Glomerular endothelial cell (primary cell): Measurements from ENCODE around the gene TMC4. TPM values are rescaled to one million over a fixed set of nuclear protein-coding genes. Genes with fewer than 3 reads are reported as not detected.
A peak's percentile ranks its signal among the peaks of the same experiment; 100 is the strongest.
"Not testable (repeated sequence)": the region's sequence is repeated elsewhere in the genome, so short reads cannot be mapped to it uniquely, and the experiment has no call there.

Experiments
- DNase-seq: peaks from one replicate; pipeline ENCODE4 v3.0.0-alpha.2; 2011; ENCODE audit warnings: low read depth, low spot score; ENCODE audit errors: extremely low read depth
- total RNA-seq: library from RNA; depleted of rRNA; stranded (reverse); fragments of >200 nt; gene quantifications from 2 replicates; pipeline ENCODE4 v1.2.3, GENCODE V29; 2015

TMC4 gene
- total RNA-seq, 1 donor from 2014 or later, result not detected

- no peak for DNase-seq
Observed at GRCh38 chr19:54183431-54183830, 10.5 kb upstream of the TMC4 start.

DNA sequence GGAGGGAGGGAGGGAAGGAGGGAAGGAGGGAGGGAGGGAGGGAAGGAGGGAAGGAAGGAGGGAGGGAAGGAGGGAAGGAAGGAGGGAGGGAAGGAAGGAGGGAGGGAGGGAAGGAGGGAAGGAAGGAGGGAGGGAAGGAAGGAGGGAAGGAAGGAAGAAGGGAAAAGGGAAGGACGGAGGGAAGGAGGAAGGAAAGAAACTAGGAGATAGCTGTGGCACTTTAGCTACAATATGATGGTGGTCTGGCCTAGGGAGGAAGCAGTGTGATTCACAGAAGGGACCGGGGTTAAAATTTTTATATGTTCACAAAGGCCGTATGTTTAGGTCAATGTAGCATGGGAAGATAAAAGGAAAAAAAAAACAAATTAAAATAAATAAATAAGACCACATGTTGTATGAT is 8.9 kb upstream of the TMC4 start:
- not testable (repeated sequence) for DNase-seq

DNA sequence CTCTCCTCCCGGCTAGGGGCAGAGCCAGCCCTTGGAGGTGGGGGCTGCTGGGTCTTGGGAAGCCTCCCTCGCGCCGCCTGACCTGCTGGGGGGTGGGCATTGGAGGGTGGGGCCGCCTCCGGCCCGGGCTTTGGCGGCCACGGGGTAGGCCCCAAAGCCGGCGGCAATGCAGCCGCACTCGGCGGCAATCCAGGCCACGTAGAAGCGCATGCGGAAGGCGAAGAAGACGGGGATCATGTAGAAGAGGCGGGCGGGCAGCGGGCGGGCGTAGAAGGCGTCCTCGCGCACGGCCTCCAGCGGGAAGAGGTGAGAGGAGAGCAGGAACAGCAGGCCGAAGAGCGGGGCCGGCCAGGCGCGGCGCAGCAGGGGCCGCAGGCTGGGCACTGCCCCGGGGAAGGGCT is 7.7 kb upstream of the TMC4 start:
- no peak for DNase-seq

DNA sequence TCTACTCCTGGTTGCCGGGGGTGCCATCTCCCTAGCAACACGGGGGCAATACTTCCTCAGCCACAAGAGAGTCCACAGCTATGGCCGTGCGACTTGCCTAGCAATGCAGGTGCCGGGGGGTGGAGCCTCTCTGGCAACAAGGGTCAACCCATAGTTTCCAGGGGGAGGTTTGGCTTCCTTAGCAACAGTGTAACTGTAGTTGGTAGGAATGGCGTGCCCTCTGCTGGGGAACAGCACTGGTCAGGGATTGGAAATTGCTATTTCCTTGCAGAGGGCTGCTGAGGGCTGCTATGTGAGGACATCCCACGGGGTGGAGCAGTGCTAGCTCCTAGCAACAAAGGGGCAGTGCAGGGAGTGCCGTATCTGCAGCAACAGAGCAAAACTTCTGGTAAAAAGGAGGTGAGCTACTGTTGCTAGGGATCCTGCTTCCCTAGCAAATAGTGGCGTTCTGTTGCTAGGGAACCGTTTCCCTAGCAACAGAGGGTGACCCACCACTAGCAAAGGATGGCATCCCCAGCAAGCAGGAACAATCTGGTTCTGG is 7.0 kb upstream of the TMC4 start:
- no peak for DNase-seq

DNA sequence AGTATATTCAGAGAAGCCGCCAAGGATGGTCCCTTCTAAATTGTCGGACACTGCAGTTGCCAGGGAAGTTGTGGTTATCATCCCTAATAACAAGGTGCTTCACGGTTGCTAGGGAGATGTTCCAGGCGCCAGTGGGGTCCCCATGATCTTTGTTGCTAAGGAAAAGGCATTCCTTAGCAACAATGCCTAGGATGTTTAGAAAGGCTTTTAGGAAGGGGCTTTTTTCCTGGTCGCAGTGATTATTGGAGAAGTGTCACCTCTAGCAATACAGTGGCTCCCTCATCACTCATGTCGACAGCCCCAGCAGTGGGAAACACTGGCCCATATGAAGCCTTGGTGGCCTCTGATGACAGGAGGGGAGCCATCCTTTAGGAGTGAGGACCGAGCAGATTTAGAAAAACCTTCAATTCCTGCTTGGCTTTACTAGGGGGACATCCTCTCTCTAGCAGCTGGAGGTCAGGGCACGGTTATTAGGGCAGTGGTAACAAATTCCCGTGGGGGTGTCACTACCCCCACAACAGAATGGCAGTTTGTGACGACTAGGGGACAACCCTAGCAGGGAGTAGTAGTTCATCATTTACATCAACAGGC is 6.4 kb upstream of the TMC4 start:
- no peak for DNase-seq

DNA sequence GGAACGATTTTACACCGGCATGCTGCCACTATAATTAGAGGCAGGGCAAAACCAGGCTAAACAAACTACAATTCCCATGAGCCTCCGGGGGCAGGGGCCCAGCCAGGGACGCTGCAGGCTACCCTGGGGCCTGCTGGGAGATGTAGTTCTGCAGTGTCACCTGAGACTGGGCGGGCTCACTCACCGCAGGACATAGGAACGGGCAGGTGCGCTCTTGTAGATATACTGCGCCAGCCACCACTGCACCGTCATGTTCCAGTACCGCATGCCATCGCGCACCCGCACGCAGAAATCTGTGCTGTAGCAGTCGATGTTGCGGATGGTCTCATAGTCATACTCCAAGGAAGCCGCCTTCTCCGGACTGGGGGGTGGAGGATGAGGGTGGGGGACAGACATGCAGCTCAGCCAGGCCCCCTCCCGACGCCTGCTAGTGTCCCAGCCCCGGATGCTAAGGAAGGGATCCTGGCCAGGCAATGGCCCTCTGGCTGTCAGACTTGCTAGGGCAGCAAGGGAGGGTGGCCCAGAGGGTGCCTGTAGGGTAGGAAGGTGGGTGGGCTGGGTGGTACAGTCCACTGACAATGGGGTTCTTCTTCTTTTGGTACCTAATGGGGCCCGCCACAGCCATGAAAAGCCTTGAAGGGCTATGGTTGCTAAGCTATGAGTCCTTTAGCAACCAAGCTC is 5.8 kb upstream of the TMC4 start:
- no peak for DNase-seq

DNA sequence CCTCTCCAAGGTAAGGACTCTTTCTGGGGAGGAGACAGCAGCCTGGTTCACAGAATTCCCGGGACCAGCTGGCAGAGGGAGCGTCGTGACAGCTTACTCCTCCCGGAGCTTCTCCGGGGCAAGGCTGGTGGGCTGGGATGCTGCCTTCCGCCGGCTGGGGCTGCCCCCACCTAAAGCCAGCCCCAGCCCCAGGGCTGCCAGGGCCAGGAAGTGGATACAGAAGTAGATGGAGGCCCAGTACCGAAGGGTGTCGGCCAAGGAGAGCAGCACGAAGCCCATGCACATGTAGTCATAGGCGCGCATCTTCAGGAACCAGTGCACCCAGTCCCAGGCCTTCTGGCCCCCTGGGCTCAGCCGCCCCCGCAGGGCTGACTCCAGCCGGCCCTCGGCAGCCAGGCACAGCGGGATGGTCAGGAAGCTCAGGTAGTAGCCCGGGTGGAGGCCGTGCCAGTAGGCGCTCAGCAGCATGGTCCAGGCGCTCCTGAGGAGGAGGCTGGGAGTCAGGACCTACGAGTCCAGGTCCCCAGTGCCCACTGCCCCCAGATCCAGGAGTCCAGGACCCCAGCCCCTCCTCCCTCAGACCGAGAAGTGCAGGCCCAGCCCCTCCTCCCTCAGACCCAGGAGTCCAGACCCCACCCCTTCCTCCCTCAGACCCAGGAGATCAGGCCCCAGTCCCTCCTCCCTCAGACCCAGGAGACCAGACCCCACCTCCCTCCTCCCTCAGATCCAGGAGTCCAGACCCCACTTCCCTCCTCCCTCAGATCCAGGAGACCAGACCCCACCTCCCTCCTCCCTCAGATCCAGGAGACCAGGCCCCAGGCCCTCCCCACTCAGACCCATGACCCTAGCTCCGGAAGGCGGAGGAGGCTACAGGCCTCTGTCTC is 1.2 kb upstream of the TMC4 start:
- no peak for DNase-seq

DNA sequence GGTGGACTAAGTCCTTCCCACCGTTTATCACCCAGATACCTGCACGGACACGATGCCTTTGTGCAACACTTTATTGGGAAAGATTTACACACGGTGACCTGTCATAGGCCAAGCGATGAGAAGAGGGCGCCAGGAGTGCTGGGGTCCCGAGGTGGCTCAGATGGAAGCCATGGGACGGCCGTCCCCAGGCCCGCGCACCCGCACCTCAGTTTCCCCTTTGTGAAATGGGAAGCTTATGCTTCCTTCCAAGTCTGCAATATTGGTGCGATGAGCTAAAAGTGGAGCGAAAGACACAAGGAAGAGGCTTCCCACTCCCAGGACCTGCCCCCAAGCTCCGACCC is 369 bp upstream of the TMC4 start:
- DNase-seq, result no peak

- not testable (repeated sequence) for DNase-seq
Observed at GRCh38 chr19:54171736-54172431, 1.1 kb downstream of the TMC4 start.

GRCh38 chr19:54169149-54169740 is 3.7 kb downstream of the TMC4 start:
- DNase-seq, result no peak

GRCh38 chr19:54168174-54168917 is 4.6 kb downstream of the TMC4 start:
- DNase-seq, result no peak

- no peak for DNase-seq
Observed at GRCh38 chr19:54165222-54165621, 7.7 kb downstream of the TMC4 start.

DNA sequence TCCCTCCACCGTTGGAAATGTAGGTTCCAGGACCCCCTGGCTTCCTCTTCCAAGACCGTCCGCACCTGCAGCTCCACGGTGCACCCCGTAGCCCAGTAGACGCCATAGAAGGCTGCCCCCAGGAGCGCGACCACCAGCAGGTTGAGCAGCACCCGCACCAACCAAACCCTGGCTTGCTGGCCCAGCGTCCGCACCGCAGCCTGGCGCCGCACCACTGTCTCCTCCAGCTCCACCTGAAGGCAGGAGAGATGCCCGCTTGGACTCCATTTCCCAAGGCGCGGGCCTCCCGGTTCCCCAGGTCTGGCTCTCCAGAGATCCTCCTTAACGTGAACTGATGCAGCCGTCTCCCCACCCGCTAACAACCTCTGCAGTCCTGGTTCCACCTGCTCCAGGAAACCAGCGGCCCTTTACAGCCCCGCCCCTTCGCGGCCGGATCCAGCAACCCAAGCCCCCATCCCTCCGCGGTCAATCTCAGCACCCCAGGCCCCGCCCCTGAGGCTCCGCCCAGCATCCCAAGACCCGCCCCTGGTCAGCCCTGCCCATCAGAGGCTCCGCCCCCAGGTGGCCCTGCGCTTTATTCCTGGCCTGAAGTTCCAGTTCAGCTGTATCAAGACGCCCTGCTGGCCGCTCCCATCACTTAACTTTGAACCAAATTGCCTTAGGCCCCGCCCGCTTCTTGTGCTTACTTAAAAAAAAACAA is 8.4 kb downstream of the TMC4 start:
- no peak for DNase-seq

GRCh38 chr19:54162884-54163283 is 10.1 kb downstream of the TMC4 start:
- no peak for DNase-seq

GRCh38 chr19:54162241-54162805 is 10.6 kb downstream of the TMC4 start:
- DNase-seq, result no peak

DNA sequence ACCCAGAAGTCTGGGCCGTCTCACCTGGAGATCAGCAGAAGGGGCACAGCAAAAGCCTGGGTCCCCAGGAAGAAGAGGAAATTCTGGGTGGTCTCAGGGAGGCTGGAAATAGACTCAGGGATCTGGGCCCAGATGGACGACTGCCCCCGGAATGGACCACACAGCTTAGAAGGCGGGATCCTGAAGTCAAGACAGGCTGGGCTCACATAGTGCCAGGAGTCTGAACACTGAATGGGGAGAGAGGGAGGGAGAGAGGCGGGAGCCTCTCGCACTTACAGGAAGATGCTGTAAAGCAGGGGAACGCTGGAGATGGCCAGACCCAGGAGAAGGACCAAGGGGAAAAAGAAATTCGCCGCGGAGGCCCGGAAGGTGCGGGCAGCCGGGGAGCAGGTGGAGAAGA is 12.1 kb downstream of the TMC4 start:
- no peak for DNase-seq

GRCh38 chr19:54160182-54160811 is 12.7 kb downstream of the TMC4 start:
- DNase-seq, result no peak

- DNase-seq, result peak; percentile 99
Observed at GRCh38 chr19:54159352-54160181, 13.4 kb downstream of the TMC4 start, which contains the start of gene LENG1. Gene LENG1, minus strand, starts transcription at chr19:54159721. Its CDS starts 26 bp downstream, at chr19:54159695.
